ENCODE measurements around the gene B4GALNT4. TPM values are rescaled to one million over a fixed set of nuclear protein-coding genes. Genes with fewer than 3 reads are reported as not detected.
"Not testable (repeated sequence)": the region's sequence is repeated elsewhere in the genome, so short reads cannot be mapped to it uniquely, and the experiment has no call there.

The B4GALNT4 gene
- total RNA-seq, 1 donor from 2014 or later, result 201 TPM

- peaks cover 8% of the 10 kb centered on the region for H3K27me3 Mint-ChIP-seq (ENCODE audit: low read depth)
- no peak overlapping the region for H3K4me3 Mint-ChIP-seq
- H3K9me3 Mint-ChIP-seq, result peaks cover 8% of the 10 kb centered on the region
- H3K27ac Mint-ChIP-seq (ENCODE audit: unreplicated experiment), result no peak overlapping the region
- H3K36me3 Mint-ChIP-seq (ENCODE audit: low read depth), result peaks cover 4% of the 10 kb centered on the region
- no peak for TF ChIP-seq CTCF (conservative IDR thresholded peaks at IDR 0.05)
- H3K4me1 Mint-ChIP-seq, result peaks cover 23% of the 10 kb centered on the region
- DNase-seq (ENCODE audit: low read depth, low spot score), result no peak
These were observed 11.7 kb upstream of the B4GALNT4 start for GRCh38 chr11:357582-357981.

GRCh38 chr11:358129-358800, 11.0 kb upstream of the B4GALNT4 start:
- Mint-ChIP-seq H3K27me3 (ENCODE audit: low read depth) (peaks cover 8% of the 10 kb centered on the region), H3K36me3 (ENCODE audit: low read depth) (peaks cover 4% of the 10 kb centered on the region), H3K27ac (ENCODE audit: unreplicated experiment) (no peak overlapping the region), H3K4me1 (peaks cover 16% of the 10 kb centered on the region), H3K9me3 (peaks cover 8% of the 10 kb centered on the region), H3K4me3 (no peak overlapping the region)
- DNase-seq (ENCODE audit: low read depth, low spot score), result no peak
- TF ChIP-seq CTCF (conservative IDR thresholded peaks at IDR 0.05), result no peak

- no peak for DNase-seq (ENCODE audit: low read depth, low spot score)
- H3K27ac Mint-ChIP-seq (ENCODE audit: unreplicated experiment), result no peak overlapping the region
- H3K4me1 Mint-ChIP-seq, result peaks cover 8% of the 10 kb centered on the region
- peaks cover 8% of the 10 kb centered on the region for H3K27me3 Mint-ChIP-seq (ENCODE audit: low read depth)
- H3K4me3 Mint-ChIP-seq, result no peak overlapping the region
- peaks cover 8% of the 10 kb centered on the region for H3K9me3 Mint-ChIP-seq
- TF ChIP-seq CTCF (conservative IDR thresholded peaks at IDR 0.05), result no peak
- H3K36me3 Mint-ChIP-seq (ENCODE audit: low read depth), result peaks cover 4% of the 10 kb centered on the region
These were observed 10.1 kb upstream of the B4GALNT4 start for GRCh38 chr11:359181-359714.

GRCh38 chr11:360326-361280, 8.7 kb upstream of the B4GALNT4 start:
- no peak for DNase-seq (ENCODE audit: low read depth, low spot score)
- Mint-ChIP-seq H3K4me3 (no peak overlapping the region), H3K36me3 (ENCODE audit: low read depth) (peaks cover 4% of the 10 kb centered on the region), H3K9me3 (peaks cover 8% of the 10 kb centered on the region), H3K4me1 (no peaks in the 10 kb centered on the region), H3K27me3 (ENCODE audit: low read depth) (peaks cover 8% of the 10 kb centered on the region), H3K27ac (ENCODE audit: unreplicated experiment) (no peak overlapping the region)
- no peak for TF ChIP-seq CTCF (conservative IDR thresholded peaks at IDR 0.05)

GRCh38 chr11:362642-363442, 6.5 kb upstream of the B4GALNT4 start:
- Mint-ChIP-seq H3K36me3 (ENCODE audit: low read depth) (peaks cover 4% of the 10 kb centered on the region), H3K4me3 (no peak overlapping the region), H3K27me3 (ENCODE audit: low read depth) (peaks cover 14% of the 10 kb centered on the region), H3K27ac (ENCODE audit: unreplicated experiment) (no peak overlapping the region), H3K4me1 (peaks cover 7% of the 10 kb centered on the region), H3K9me3 (peaks cover 8% of the 10 kb centered on the region)
- TF ChIP-seq CTCF (conservative IDR thresholded peaks at IDR 0.05), result no peak
- no peak for DNase-seq (ENCODE audit: low read depth, low spot score)

- H3K27ac Mint-ChIP-seq (ENCODE audit: unreplicated experiment); H3K9me3 Mint-ChIP-seq; H3K4me3 Mint-ChIP-seq; DNase-seq (ENCODE audit: low read depth, low spot score); H3K36me3 Mint-ChIP-seq (ENCODE audit: low read depth): not testable (repeated sequence)
- Mint-ChIP-seq H3K4me1 (peaks cover 13% of the 10 kb centered on the region), H3K27me3 (ENCODE audit: low read depth) (peaks cover 16% of the 10 kb centered on the region)
These were observed 5.9 kb upstream of the B4GALNT4 start for GRCh38 chr11:363443-363805.

Data from neural crest cell (in vitro differentiated cells).